Neural crest cell (in vitro differentiated cells): ENCODE results near the gene SFT2D3. TPM values are rescaled to one million over a fixed set of nuclear protein-coding genes. Genes with fewer than 3 reads are reported as not detected.

ENCODE experiments used
- DNase-seq: peaks from one replicate; pipeline ENCODE4 v3.0.0; 2021; ENCODE audit warnings: low read depth, mixed read lengths, low spot score
- H3K27ac Mint-ChIP-seq: one replicate; pipeline ENCODE4 v1.8.0; 2021; ENCODE audit warnings: mild to moderate bottlenecking, mixed read lengths; ENCODE audit not compliant: unreplicated experiment
- H3K27me3 Mint-ChIP-seq: 2 replicates; pipeline ENCODE4 v1.8.0; 2021; ENCODE audit warnings: low read depth, mild to moderate bottlenecking, mixed read lengths
- H3K36me3 Mint-ChIP-seq: 2 replicates; pipeline ENCODE4 v1.8.0; 2021; ENCODE audit warnings: low read depth, mild to moderate bottlenecking, mixed read lengths
- H3K4me1 Mint-ChIP-seq: 2 replicates; pipeline ENCODE4 v1.8.0; 2021; ENCODE audit warnings: mixed read lengths
- H3K4me3 Mint-ChIP-seq: one replicate; pipeline ENCODE4 v1.8.0; 2021; ENCODE audit warnings: mild to moderate bottlenecking, mixed read lengths
- H3K9me3 Mint-ChIP-seq: 2 replicates; pipeline ENCODE4 v1.8.0; 2021; ENCODE audit warnings: mixed read lengths
- total RNA-seq: library from RNA; stranded (reverse); gene quantifications from 2 replicates; pipeline ENCODE4 v1.2.1, GENCODE V29; 2021
- TF ChIP-seq, protein P1 (sequence below): fragments of 200-600 bp; sonication (generic); conservative IDR thresholded peaks from 2 replicates; pipeline ENCODE4 v1.5.0; 2021; ENCODE audit warnings: antibody characterized with exemption, mild to moderate bottlenecking

Gene SFT2D3
- total RNA-seq, 1 donor from 2014 or later: 18.8 TPM

GRCh38 chr2:127700527-127701192 is 637 bp upstream of the SFT2D3 start:
- Mint-ChIP-seq H3K4me1 (peaks cover 35% of the 10 kb centered on the region), H3K9me3 (no peaks in the 10 kb centered on the region), H3K4me3 (peak overlapping the region; percentile 97), H3K36me3 (peaks cover 10% of the 10 kb centered on the region), H3K27ac (peak overlapping the region; percentile 99), H3K27me3 (no peaks in the 10 kb centered on the region)
- TF ChIP-seq, protein P1, sequence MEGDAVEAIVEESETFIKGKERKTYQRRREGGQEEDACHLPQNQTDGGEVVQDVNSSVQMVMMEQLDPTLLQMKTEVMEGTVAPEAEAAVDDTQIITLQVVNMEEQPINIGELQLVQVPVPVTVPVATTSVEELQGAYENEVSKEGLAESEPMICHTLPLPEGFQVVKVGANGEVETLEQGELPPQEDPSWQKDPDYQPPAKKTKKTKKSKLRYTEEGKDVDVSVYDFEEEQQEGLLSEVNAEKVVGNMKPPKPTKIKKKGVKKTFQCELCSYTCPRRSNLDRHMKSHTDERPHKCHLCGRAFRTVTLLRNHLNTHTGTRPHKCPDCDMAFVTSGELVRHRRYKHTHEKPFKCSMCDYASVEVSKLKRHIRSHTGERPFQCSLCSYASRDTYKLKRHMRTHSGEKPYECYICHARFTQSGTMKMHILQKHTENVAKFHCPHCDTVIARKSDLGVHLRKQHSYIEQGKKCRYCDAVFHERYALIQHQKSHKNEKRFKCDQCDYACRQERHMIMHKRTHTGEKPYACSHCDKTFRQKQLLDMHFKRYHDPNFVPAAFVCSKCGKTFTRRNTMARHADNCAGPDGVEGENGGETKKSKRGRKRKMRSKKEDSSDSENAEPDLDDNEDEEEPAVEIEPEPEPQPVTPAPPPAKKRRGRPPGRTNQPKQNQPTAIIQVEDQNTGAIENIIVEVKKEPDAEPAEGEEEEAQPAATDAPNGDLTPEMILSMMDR: peak; percentile 17
- no peak for DNase-seq

GRCh38 chr2:127701651-127702394 is 526 bp downstream of the SFT2D3 start:
- Mint-ChIP-seq H3K27me3 (no peaks in the 10 kb centered on the region), H3K4me1 (peaks cover 38% of the 10 kb centered on the region), H3K4me3 (peak overlapping the region; percentile 97), H3K36me3 (peaks cover 13% of the 10 kb centered on the region), H3K9me3 (no peaks in the 10 kb centered on the region), H3K27ac (peak overlapping the region; percentile 83)
- TF ChIP-seq, protein P1: peak; percentile 41
- DNase-seq: peak; percentile 66

GRCh38 chr2:127702395-127703009 is 1.2 kb downstream of the SFT2D3 start:
- H3K4me3 Mint-ChIP-seq: peak overlapping the region; percentile 82
- peaks cover 15% of the 10 kb centered on the region for H3K36me3 Mint-ChIP-seq
- H3K27ac Mint-ChIP-seq: peak overlapping the region; percentile 83
- TF ChIP-seq, protein P1: no peak
- H3K4me1 Mint-ChIP-seq: peaks cover 38% of the 10 kb centered on the region
- DNase-seq: no peak
- H3K27me3 Mint-ChIP-seq: no peaks in the 10 kb centered on the region
- no peaks in the 10 kb centered on the region for H3K9me3 Mint-ChIP-seq

DNA sequence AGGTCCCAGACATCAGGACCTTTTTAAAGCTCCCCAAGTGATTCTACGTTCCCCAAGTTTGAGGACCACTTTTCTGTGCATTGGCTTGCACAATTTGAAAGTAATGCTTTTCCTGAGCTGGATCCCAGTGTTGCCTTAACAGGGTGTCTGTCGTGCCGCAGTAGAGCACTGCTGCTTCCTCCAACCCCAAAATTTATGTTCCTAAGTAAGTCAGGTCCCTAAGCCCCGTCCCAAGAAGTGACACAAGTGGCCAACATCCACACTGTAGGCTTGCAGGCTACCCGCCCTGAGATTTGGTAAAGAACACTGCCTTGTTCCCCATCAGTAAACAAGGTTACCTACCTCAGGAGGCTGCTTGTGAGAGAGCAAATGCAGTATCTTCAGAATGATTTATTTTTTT is 2.0 kb downstream of the SFT2D3 start:
- peaks cover 17% of the 10 kb centered on the region for H3K36me3 Mint-ChIP-seq
- no peaks in the 10 kb centered on the region for H3K9me3 Mint-ChIP-seq
- peaks cover 38% of the 10 kb centered on the region for H3K4me1 Mint-ChIP-seq
- peak overlapping the region; percentile 82 for H3K4me3 Mint-ChIP-seq
- H3K27ac Mint-ChIP-seq: no peak overlapping the region
- no peak for DNase-seq
- TF ChIP-seq, protein P1: no peak
- H3K27me3 Mint-ChIP-seq: no peaks in the 10 kb centered on the region

GRCh38 chr2:127704641-127705390 is 3.5 kb downstream of the SFT2D3 start:
- no peaks in the 10 kb centered on the region for H3K27me3 Mint-ChIP-seq
- peaks cover 38% of the 10 kb centered on the region for H3K4me1 Mint-ChIP-seq
- TF ChIP-seq, protein P1: no peak
- DNase-seq: no peak
- H3K36me3 Mint-ChIP-seq: peaks cover 17% of the 10 kb centered on the region
- H3K9me3 Mint-ChIP-seq: no peaks in the 10 kb centered on the region
- peak overlapping the region; percentile 79 for H3K4me3 Mint-ChIP-seq
- H3K27ac Mint-ChIP-seq: peak overlapping the region; percentile 50
